Eye (tissue), 1 donor: Measurements from ENCODE around the gene LMOD2.

ENCODE experiments used
- DNase-seq: peaks from one replicate; pipeline ENCODE4 v3.0.0-alpha.2; 2015

Gene LMOD2

GRCh38 chr7:123674399-123675180 lies 18.9 kb downstream of the LMOD2 start:
- DNase-seq = peak; percentile 39

GRCh38 chr7:123675181-123675473 lies 19.5 kb downstream of the LMOD2 start:
- no peak for DNase-seq

GRCh38 chr7:123677061-123677715 lies 21.5 kb downstream of the LMOD2 start:
- no peak for DNase-seq

- DNase-seq = no peak
These were observed 23.9 kb downstream of the LMOD2 start for GRCh38 chr7:123679614-123680013.

- no peak for DNase-seq
These were observed 24.9 kb downstream of the LMOD2 start for GRCh38 chr7:123680580-123680979.

- DNase-seq = peak; percentile 22
These were observed 25.9 kb downstream of the LMOD2 start for GRCh38 chr7:123681561-123681960.

GRCh38 chr7:123682690-123683089 lies 27.0 kb downstream of the LMOD2 start:
- DNase-seq = peak; percentile 77

GRCh38 chr7:123687161-123687560 lies 31.5 kb downstream of the LMOD2 start:
- no peak for DNase-seq

GRCh38 chr7:123687727-123688126 lies 32.1 kb downstream of the LMOD2 start:
- no peak for DNase-seq

- DNase-seq = no peak
These were observed 33.6 kb downstream of the LMOD2 start for GRCh38 chr7:123689250-123689649.

GRCh38 chr7:123690550-123690949 lies 34.9 kb downstream of the LMOD2 start:
- no peak for DNase-seq

- DNase-seq = no peak
These were observed 36.8 kb downstream of the LMOD2 start for GRCh38 chr7:123692471-123692877.

- DNase-seq = no peak
These were observed 40.4 kb downstream of the LMOD2 start for GRCh38 chr7:123695944-123696677.

GRCh38 chr7:123705211-123705901 lies 49.7 kb downstream of the LMOD2 start:
- DNase-seq = no peak

GRCh38 chr7:123709525-123709924 lies 53.9 kb downstream of the LMOD2 start:
- no peak for DNase-seq

GRCh38 chr7:123710683-123711082 lies 55.0 kb downstream of the LMOD2 start:
- no peak for DNase-seq

GRCh38 chr7:123711832-123712293 lies 56.2 kb downstream of the LMOD2 start:
- DNase-seq = no peak

GRCh38 chr7:123712619-123713018 lies 57.0 kb downstream of the LMOD2 start:
- no peak for DNase-seq
